Neural progenitor cell (in vitro differentiated cells): ENCODE results near the gene TFG. TPM values are rescaled to one million over a fixed set of nuclear protein-coding genes. Genes with fewer than 3 reads are reported as not detected.

Source experiments
- DNase-seq: peaks from one replicate; pipeline ENCODE4 v3.0.0-alpha.2; 2016; ENCODE audit warnings: low spot score
- H2AFZ ChIP-seq: fragments of 200-600 bp; sonication (generic); replicated peaks from 2 replicates; pipeline ENCODE4 v1.6.1; 2016; ENCODE audit warnings: antibody characterized with exemption
- H3F3A ChIP-seq: fragments of 200-600 bp; sonication (generic); 2 replicates; pipeline ENCODE4 v1.6.1; 2016; ENCODE audit warnings: antibody characterized with exemption, low read depth
- H3K27ac ChIP-seq: fragments of 200-600 bp; sonication (generic); 2 replicates; pipeline ENCODE4 v1.5.1; 2016; ENCODE audit warnings: mild to moderate bottlenecking
- H3K27me3 ChIP-seq: fragments of 200-600 bp; sonication (generic); 2 replicates; pipeline ENCODE4 v1.6.1; 2016; ENCODE audit warnings: mild to moderate bottlenecking, moderate library complexity
- H3K36me3 ChIP-seq: fragments of 200-600 bp; sonication (generic); 2 replicates; pipeline ENCODE4 v1.5.1; 2016
- H3K4me1 ChIP-seq: fragments of 200-600 bp; sonication (generic); 2 replicates; pipeline ENCODE4 v1.6.1; 2016; ENCODE audit warnings: mixed run types
- H3K4me2 ChIP-seq: fragments of 200-600 bp; sonication (generic); 2 replicates; pipeline ENCODE4 v1.6.1; 2016
- H3K4me3 ChIP-seq: fragments of 200-600 bp; sonication (generic); 2 replicates; pipeline ENCODE4 v1.5.1; 2016
- H3K79me2 ChIP-seq: fragments of 200-600 bp; sonication (generic); 2 replicates; pipeline ENCODE4 v1.6.1; 2016; ENCODE audit warnings: low read depth
- H3K9ac ChIP-seq: fragments of 200-600 bp; sonication (generic); 2 replicates; pipeline ENCODE4 v1.6.1; 2016
- H3K9me3 ChIP-seq: fragments of 200-600 bp; sonication (generic); 2 replicates; pipeline ENCODE4 v1.5.1; 2016; ENCODE audit warnings: low read depth
- H4K20me1 ChIP-seq: fragments of 200-600 bp; sonication (generic); 2 replicates; pipeline ENCODE4 v1.6.1; 2016; ENCODE audit warnings: low read depth
- H3K27ac Mint-ChIP-seq: 3 replicates; pipeline ENCODE4 v1.8.0; 2021; ENCODE audit warnings: mixed read lengths
- H3K27me3 Mint-ChIP-seq: 2 replicates; pipeline ENCODE4 v1.8.0; 2022; ENCODE audit warnings: low read depth, mild to moderate bottlenecking, inconsistent platforms, moderate library complexity, mixed read lengths; ENCODE audit not compliant: insufficient read depth
- H3K36me3 Mint-ChIP-seq: 3 replicates; pipeline ENCODE4 v1.8.0; 2021; ENCODE audit warnings: mixed read lengths
- H3K4me1 Mint-ChIP-seq: 3 replicates; pipeline ENCODE4 v1.8.0; 2021; ENCODE audit warnings: mixed read lengths
- H3K4me3 Mint-ChIP-seq: 3 replicates; pipeline ENCODE4 v1.8.0; 2021; ENCODE audit warnings: mild to moderate bottlenecking, moderate library complexity, mixed read lengths
- H3K9me3 Mint-ChIP-seq: 3 replicates; pipeline ENCODE4 v1.8.0; 2020; ENCODE audit warnings: mixed read lengths
- CTCF ChIP-seq: fragments of 200-600 bp; sonication (generic); IDR thresholded peaks from 2 replicates; pipeline ENCODE4 v1.5.1; 2017; ENCODE audit warnings: antibody characterized with exemption, mild to moderate bottlenecking
- EZH2 ChIP-seq: fragments of 200-600 bp; sonication (generic); IDR thresholded peaks from 2 replicates; pipeline ENCODE4 v1.6.1; 2017; ENCODE audit warnings: antibody characterized with exemption, mild to moderate bottlenecking, moderate library complexity
- EZH2phosphoT487 ChIP-seq: fragments of 200-600 bp; sonication (generic); IDR thresholded peaks from 2 replicates; pipeline ENCODE4 v1.6.1; 2017; ENCODE audit warnings: antibody characterized with exemption
- total RNA-seq: library from RNA; depleted of rRNA; stranded (reverse); fragments of >200 nt; gene quantifications from 2 replicates; pipeline ENCODE4 v1.2.3, GENCODE V29; 2015; ENCODE audit warnings: low replicate concordance

The TFG gene
- total RNA-seq, 1 donor from 2014 or later = 105 TPM

GRCh38 chr3:100761211-100761942, 52.1 kb downstream of the TFG start:
- Histone ChIP-seq H3K4me3 (no peak overlapping the region), H3K27ac (no peak overlapping the region), H3K4me2 (peak overlapping the region; percentile 40), H3K36me3 (no peaks in the 10 kb centered on the region), H3K9ac (no peak overlapping the region), H4K20me1 (no peaks in the 10 kb centered on the region), H3K4me1 (peaks cover 16% of the 10 kb centered on the region), H3F3A (no peaks in the 10 kb centered on the region), H3K79me2 (no peaks in the 10 kb centered on the region), H3K27me3 (no peaks in the 10 kb centered on the region), H3K9me3 (no peaks in the 10 kb centered on the region), H2AFZ (no peak overlapping the region)
- H3K27me3 Mint-ChIP-seq = no peaks in the 10 kb centered on the region
- H3K9me3 Mint-ChIP-seq = no peaks in the 10 kb centered on the region
- H3K4me1 Mint-ChIP-seq = peaks cover 3% of the 10 kb centered on the region
- no peak overlapping the region for H3K4me3 Mint-ChIP-seq
- no peaks in the 10 kb centered on the region for H3K36me3 Mint-ChIP-seq
- TF ChIP-seq EZH2 (no peak), CTCF (peak; percentile 28), EZH2phosphoT487 (no peak)
- DNase-seq = peak; percentile 29
- no peak overlapping the region for H3K27ac Mint-ChIP-seq

GRCh38 chr3:100761951-100762350, 52.7 kb downstream of the TFG start:
- Histone ChIP-seq H3K4me2 (peak overlapping the region; percentile 40), H3K27ac (no peak overlapping the region), H3K9me3 (no peaks in the 10 kb centered on the region), H3K27me3 (no peaks in the 10 kb centered on the region), H3K79me2 (no peaks in the 10 kb centered on the region), H3K4me1 (peaks cover 16% of the 10 kb centered on the region), H3K36me3 (no peaks in the 10 kb centered on the region), H3K9ac (no peak overlapping the region), H3F3A (no peaks in the 10 kb centered on the region), H4K20me1 (no peaks in the 10 kb centered on the region), H2AFZ (no peak overlapping the region), H3K4me3 (no peak overlapping the region)
- Mint-ChIP-seq H3K9me3 (no peaks in the 10 kb centered on the region), H3K4me1 (peaks cover 3% of the 10 kb centered on the region), H3K4me3 (no peak overlapping the region), H3K36me3 (no peaks in the 10 kb centered on the region), H3K27me3 (no peaks in the 10 kb centered on the region), H3K27ac (no peak overlapping the region)
- no peak for TF ChIP-seq EZH2phosphoT487
- no peak for TF ChIP-seq EZH2
- TF ChIP-seq CTCF = no peak
- DNase-seq = no peak

GRCh38 chr3:100765437-100765975, 56.2 kb downstream of the TFG start:
- DNase-seq = no peak
- no peaks in the 10 kb centered on the region for H3K36me3 ChIP-seq
- no peak for TF ChIP-seq EZH2phosphoT487
- TF ChIP-seq EZH2 = no peak
- TF ChIP-seq CTCF = no peak
- H3K79me2 ChIP-seq = no peaks in the 10 kb centered on the region
- H3K36me3 Mint-ChIP-seq = no peaks in the 10 kb centered on the region
- H3K27me3 ChIP-seq = no peaks in the 10 kb centered on the region
- no peak overlapping the region for H3K4me3 Mint-ChIP-seq
- peaks cover 11% of the 10 kb centered on the region for H3F3A ChIP-seq
- no peak overlapping the region for H3K4me3 ChIP-seq
- no peak overlapping the region for H3K27ac ChIP-seq
- H3K27ac Mint-ChIP-seq = no peak overlapping the region
- H3K4me2 ChIP-seq = no peak overlapping the region
- peaks cover 27% of the 10 kb centered on the region for H3K4me1 ChIP-seq
- H3K9me3 Mint-ChIP-seq = no peaks in the 10 kb centered on the region
- H4K20me1 ChIP-seq = no peaks in the 10 kb centered on the region
- H3K9me3 ChIP-seq = no peaks in the 10 kb centered on the region
- H3K9ac ChIP-seq = no peak overlapping the region
- H3K4me1 Mint-ChIP-seq = no peaks in the 10 kb centered on the region
- no peak overlapping the region for H2AFZ ChIP-seq
- H3K27me3 Mint-ChIP-seq = no peaks in the 10 kb centered on the region
